ENCODE measurements around the gene PHOX2A. TPM values are rescaled to one million over a fixed set of nuclear protein-coding genes. Genes with fewer than 3 reads are reported as not detected.

The PHOX2A gene
- polyA plus RNA-seq, 1 experiment: not detected

DNA sequence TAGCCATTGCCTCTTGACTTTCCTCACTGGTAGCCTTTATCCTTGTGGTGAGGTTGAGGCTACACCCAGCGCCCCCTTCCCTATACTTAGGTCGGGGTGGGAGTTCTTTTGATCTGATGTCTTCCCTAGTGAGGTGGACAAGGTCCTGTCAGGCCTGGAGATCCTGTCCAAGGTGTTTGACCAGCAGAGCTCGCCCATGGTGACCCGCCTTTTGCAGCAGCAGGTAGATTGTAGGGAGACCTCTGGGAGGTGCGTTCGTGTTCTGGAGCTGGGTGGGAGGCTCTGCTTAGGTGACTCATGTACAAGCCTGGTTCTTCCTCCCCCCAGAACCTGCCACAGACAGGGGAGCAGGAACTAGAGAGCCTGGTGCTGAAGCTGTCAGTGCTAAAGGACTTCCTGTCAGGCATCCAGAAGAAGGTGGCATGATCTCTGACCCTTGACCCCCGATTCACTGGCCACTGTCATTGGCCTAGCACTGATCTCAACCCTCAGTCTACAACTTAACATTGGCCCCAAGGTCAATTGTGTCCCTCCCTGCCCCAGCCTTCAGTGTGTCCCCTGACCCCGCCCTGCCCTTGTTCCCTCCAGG lies 14.5 kb downstream of the PHOX2A start:
- TF ChIP-seq, protein P1, sequence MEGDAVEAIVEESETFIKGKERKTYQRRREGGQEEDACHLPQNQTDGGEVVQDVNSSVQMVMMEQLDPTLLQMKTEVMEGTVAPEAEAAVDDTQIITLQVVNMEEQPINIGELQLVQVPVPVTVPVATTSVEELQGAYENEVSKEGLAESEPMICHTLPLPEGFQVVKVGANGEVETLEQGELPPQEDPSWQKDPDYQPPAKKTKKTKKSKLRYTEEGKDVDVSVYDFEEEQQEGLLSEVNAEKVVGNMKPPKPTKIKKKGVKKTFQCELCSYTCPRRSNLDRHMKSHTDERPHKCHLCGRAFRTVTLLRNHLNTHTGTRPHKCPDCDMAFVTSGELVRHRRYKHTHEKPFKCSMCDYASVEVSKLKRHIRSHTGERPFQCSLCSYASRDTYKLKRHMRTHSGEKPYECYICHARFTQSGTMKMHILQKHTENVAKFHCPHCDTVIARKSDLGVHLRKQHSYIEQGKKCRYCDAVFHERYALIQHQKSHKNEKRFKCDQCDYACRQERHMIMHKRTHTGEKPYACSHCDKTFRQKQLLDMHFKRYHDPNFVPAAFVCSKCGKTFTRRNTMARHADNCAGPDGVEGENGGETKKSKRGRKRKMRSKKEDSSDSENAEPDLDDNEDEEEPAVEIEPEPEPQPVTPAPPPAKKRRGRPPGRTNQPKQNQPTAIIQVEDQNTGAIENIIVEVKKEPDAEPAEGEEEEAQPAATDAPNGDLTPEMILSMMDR (IDR thresholded peaks at IDR 0.05; ENCODE audit: insufficient read depth, low read depth, low read length): no peak
- peaks cover 63% of the 10 kb centered on the region for H3K36me3 ChIP-seq (ENCODE audit: control insufficient read depth, insufficient read depth, low read length)
- H3K27me3 ChIP-seq (ENCODE audit: control insufficient read depth, insufficient read depth, low read length): no peaks in the 10 kb centered on the region
- no peak overlapping the region for H3K4me3 ChIP-seq (ENCODE audit: low read depth, low read length)
- no peak for DNase-seq (ENCODE audit: low read depth)
- POLR2A ChIA-PET: no interaction called here
- CTCF ChIA-PET: interaction anchor here (1.3 to 7.5 kb wide), 3 partner anchors 8 to 204 kb away, joined by 3 to 57 read pairs (median 3); no protein-coding TSS in a partner anchor

DNA sequence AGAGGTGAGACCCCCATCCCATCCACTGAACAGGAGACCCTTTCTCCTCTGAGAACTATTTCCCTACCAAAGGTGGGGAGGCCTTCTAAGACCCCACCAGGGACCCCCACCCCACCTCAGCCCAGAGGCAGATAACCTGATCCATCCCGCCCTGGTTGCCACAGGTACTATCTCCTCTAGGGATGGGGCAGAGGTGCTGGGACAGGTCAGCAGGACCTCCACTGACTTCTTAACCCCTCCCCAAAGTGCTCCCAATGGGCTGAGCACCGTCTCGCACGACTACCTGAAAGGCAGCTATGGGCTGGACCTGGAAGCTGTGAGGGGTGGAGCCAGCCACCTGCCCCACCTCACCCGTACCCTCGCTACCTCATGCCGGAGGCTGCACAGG lies 15.1 kb downstream of the PHOX2A start:
- no peaks in the 10 kb centered on the region for H3K27me3 ChIP-seq (ENCODE audit: control insufficient read depth, insufficient read depth, low read length)
- DNase-seq (ENCODE audit: low read depth): no peak
- ChIA-PET CTCF (interaction anchor here (0.6 to 7.5 kb wide), 4 partner anchors 9 to 204 kb away, joined by 3 to 57 read pairs (median 4); no protein-coding TSS in a partner anchor), POLR2A (no interaction called here)
- H3K4me3 ChIP-seq (ENCODE audit: low read depth, low read length): no peak overlapping the region
- TF ChIP-seq, protein P1 (IDR thresholded peaks at IDR 0.05; ENCODE audit: insufficient read depth, low read depth, low read length): no peak
- peaks cover 58% of the 10 kb centered on the region for H3K36me3 ChIP-seq (ENCODE audit: control insufficient read depth, insufficient read depth, low read length)

DNA sequence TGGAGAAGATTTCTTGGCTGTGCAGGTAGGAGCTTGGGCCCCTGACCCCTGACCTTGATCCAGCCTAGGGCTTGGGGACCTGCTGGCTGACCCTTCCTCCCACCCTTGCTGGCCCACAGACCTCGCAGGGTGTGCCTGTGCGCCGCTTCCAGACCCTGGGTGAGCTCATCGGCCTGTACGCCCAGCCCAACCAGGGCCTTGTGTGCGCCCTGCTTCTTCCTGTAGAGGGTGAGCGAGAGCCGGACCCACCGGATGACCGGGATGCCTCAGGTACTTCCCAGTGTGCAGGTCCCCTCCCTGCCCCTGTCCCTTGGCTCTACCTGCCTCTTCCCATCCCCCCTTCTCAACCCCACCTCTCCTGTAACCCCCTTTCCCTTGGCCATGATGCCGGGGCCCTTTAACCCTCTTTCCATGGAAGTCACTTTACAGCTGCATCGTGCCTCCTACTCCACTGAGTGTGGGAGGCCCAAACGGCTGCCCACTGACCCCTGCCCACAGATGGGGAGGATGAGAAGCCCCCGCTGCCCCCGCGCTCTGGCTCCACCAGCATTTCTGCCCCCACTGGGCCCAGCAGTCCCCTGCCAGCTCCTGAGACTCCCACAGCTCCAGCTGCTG lies 15.6 kb downstream of the PHOX2A start:
- POLR2A ChIA-PET: no interaction called here

DNA sequence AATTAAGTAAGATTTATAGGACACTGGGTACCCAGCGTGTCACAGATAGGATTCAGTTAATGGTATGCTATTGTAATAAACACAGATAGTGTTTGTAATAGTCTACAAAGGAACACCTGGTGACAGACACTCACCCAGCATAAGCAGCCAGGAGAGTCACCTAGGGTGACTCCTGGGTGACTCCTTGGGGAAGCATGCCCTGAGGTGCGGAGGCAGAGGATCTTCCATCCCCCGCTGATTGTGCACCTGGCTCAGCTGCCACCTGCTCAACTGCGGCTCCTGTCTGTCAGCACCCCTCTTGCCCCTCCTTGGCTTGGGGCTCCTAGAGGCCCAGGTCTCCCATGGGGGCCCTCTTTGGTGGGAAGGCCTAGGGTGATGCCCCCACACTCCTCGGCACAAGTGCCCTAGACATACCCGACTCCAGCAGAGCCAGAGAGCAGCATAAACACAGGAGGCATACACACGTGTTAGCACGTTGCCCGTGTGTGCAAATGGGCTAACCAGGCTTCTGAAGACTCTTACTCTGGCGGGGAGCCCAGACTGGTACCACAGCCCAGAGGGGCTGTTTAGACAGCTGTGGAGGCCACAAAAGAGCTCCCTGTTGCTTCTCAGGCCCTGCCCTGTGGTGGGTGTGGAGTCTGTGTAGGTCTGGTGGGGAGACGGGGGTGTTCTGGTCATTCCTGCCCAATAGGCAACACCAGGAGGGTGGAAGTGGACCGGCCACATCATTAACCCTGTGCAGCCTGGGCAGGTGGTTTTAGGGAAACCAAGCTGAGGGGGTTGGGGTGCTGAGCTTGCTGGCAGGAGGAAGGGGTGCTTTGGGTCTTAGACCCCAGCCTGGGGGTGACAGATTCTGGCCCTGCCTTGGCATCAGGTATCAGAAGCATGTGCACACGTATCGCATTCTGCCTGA lies 16.4 kb downstream of the PHOX2A start:
- CTCF ChIA-PET: interaction anchor here (0.9 to 7.5 kb wide), 3 partner anchors 10 to 136 kb away, joined by 3 to 57 read pairs (median 4); no protein-coding TSS in a partner anchor
- POLR2A ChIA-PET: no interaction called here
- peaks cover 47% of the 10 kb centered on the region for H3K36me3 ChIP-seq (ENCODE audit: control insufficient read depth, insufficient read depth, low read length)
- H3K27me3 ChIP-seq (ENCODE audit: control insufficient read depth, insufficient read depth, low read length): no peaks in the 10 kb centered on the region
- no peak for DNase-seq (ENCODE audit: low read depth)
- H3K4me3 ChIP-seq (ENCODE audit: low read depth, low read length): no peak overlapping the region
- TF ChIP-seq, protein P1 (IDR thresholded peaks at IDR 0.05; ENCODE audit: insufficient read depth, low read depth, low read length): no peak

More for the DNA sequence above, 15.6 kb downstream of the PHOX2A start:
- CTCF ChIA-PET: interaction anchor here (0.6 to 7.5 kb wide), 3 partner anchors 9 to 125 kb away, joined by 3 to 57 read pairs (median 4); no protein-coding TSS in a partner anchor
- Histone ChIP-seq H3K36me3 (ENCODE audit: control insufficient read depth, insufficient read depth, low read length) (peaks cover 53% of the 10 kb centered on the region), H3K4me3 (ENCODE audit: low read depth, low read length) (no peak overlapping the region), H3K27me3 (ENCODE audit: control insufficient read depth, insufficient read depth, low read length) (no peaks in the 10 kb centered on the region)
- TF ChIP-seq, protein P1 (IDR thresholded peaks at IDR 0.05; ENCODE audit: insufficient read depth, low read depth, low read length): no peak
- DNase-seq (ENCODE audit: low read depth): no peak

DNA sequence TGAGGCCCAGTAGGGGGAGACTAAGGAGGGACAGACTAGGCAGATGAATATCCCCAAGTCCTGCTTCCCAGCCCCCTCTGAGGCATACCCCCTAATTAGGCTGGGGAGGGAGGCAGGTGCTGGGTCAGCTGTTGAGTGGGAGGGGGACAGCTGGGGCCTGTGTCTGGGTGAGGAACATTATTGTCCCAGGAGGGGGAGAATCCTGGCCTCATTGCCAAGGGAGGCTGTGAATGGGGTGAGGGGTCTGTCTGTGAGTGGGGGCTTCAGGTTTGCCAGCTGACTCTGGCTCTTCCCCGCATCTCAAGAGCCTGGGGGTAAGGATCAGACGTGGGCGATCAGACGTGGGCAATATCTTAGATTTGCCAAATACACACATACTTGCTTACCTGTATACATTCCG lies 17.3 kb downstream of the PHOX2A start:
- Histone ChIP-seq H3K4me3 (ENCODE audit: low read depth, low read length) (no peak overlapping the region), H3K27me3 (ENCODE audit: control insufficient read depth, insufficient read depth, low read length) (no peaks in the 10 kb centered on the region), H3K36me3 (ENCODE audit: control insufficient read depth, insufficient read depth, low read length) (peaks cover 38% of the 10 kb centered on the region)
- DNase-seq (ENCODE audit: low read depth): no peak
- ChIA-PET POLR2A (no interaction called here), CTCF (interaction anchor here (0.9 to 7.5 kb wide), 3 partner anchors 11 to 136 kb away, joined by 3 to 57 read pairs (median 4); no protein-coding TSS in a partner anchor)
- TF ChIP-seq, protein P1 (IDR thresholded peaks at IDR 0.05; ENCODE audit: insufficient read depth, low read depth, low read length): no peak
